NB4 (cell line): ENCODE results near the gene EHBP1L1.

ENCODE experiments used
- DNase-seq: peaks from one replicate; pipeline ENCODE4 v3.0.0; 2010; ENCODE audit warnings: low read depth
- H3K4me3 ChIP-seq: one replicate; pipeline ENCODE4 v1.5.1; 2011; ENCODE audit warnings: mild to moderate bottlenecking, low read depth, low read length, moderate library complexity
- MYC ChIP-seq: IDR thresholded peaks from 2 replicates; pipeline ENCODE4 v1.6.1; 2011; ENCODE audit warnings: low read depth, low read length
- POLR2A ChIP-seq: IDR thresholded peaks from 2 replicates; pipeline ENCODE4 v1.6.1; 2011; ENCODE audit warnings: mild to moderate bottlenecking; ENCODE audit not compliant: insufficient read length; ENCODE audit errors: extremely low read depth
- TF ChIP-seq, protein P1 (sequence below): IDR thresholded peaks from 2 replicates; pipeline ENCODE4 v1.6.1; 2011; ENCODE audit warnings: low read depth, low read length
- TF ChIP-seq, protein P2 (sequence below): IDR thresholded peaks from one replicate; pipeline ENCODE4 v1.5.1; 2012; ENCODE audit warnings: low read depth, low read length

Gene EHBP1L1

DNA sequence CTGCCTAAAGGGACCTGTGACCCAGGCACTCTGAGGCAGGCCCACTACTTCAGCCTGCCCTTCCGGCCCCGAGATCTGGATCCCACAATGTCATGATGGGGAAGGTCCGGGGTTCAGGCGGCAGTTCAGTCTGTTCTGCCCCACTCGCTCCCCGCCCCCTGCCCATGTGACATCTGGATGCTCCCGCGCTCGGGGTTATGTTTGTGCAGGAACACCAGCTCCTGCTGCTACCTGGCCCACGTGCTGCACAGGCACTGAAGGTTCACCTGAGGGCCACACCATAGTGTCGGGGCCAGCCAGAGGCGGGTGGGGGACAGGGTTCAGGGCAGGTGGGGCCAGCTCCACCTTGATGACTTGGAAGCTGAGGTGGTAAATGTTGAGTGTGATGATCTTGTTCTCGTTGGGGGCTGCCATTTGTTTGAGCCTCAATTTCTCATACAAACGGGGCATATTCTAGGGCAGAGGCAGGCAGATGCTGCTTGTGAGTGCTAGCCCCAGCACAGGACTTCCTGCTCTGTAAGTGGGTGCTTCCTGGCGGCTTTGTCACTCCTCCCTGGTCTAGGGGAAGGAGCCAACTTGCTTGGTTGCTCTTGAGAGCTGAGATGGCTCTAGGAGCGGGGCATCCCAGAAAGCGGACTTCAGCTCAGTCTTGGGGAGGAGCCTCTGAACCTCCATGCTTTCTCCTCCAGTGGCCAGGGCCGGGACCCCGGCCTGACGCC, 57.7 kb downstream of the EHBP1L1 start:
- no peak overlapping the region for H3K4me3 ChIP-seq
- TF ChIP-seq MYC, result no peak
- TF ChIP-seq, protein P1, sequence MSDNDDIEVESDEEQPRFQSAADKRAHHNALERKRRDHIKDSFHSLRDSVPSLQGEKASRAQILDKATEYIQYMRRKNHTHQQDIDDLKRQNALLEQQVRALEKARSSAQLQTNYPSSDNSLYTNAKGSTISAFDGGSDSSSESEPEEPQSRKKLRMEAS, result no peak
- no peak for TF ChIP-seq POLR2A
- TF ChIP-seq, protein P2, sequence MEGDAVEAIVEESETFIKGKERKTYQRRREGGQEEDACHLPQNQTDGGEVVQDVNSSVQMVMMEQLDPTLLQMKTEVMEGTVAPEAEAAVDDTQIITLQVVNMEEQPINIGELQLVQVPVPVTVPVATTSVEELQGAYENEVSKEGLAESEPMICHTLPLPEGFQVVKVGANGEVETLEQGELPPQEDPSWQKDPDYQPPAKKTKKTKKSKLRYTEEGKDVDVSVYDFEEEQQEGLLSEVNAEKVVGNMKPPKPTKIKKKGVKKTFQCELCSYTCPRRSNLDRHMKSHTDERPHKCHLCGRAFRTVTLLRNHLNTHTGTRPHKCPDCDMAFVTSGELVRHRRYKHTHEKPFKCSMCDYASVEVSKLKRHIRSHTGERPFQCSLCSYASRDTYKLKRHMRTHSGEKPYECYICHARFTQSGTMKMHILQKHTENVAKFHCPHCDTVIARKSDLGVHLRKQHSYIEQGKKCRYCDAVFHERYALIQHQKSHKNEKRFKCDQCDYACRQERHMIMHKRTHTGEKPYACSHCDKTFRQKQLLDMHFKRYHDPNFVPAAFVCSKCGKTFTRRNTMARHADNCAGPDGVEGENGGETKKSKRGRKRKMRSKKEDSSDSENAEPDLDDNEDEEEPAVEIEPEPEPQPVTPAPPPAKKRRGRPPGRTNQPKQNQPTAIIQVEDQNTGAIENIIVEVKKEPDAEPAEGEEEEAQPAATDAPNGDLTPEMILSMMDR, result no peak

DNA sequence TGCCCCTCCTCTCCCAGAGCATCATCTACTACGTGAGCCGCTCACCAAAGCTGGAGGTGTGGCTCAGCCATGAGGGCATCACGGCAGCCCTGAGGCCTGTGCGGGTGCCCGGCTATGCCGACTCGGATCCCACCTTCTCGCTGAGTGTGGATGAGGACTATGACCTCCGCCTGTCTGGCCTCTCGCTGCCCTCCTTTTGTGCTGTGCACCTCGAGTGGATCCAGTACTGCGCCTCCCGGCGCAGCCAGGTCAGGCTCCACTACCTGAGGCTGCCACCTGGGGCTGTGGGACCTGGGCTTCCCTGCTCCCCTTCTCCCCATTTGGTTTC, 58.2 kb downstream of the EHBP1L1 start:
- no peak for DNase-seq
- H3K4me3 ChIP-seq, result no peak overlapping the region
- TF ChIP-seq POLR2A, result no peak
- TF ChIP-seq, protein P2, result no peak
- no peak for TF ChIP-seq MYC
- TF ChIP-seq, protein P1, result no peak

More for the DNA sequence above, 57.7 kb downstream of the EHBP1L1 start:
- no peak for DNase-seq

DNA sequence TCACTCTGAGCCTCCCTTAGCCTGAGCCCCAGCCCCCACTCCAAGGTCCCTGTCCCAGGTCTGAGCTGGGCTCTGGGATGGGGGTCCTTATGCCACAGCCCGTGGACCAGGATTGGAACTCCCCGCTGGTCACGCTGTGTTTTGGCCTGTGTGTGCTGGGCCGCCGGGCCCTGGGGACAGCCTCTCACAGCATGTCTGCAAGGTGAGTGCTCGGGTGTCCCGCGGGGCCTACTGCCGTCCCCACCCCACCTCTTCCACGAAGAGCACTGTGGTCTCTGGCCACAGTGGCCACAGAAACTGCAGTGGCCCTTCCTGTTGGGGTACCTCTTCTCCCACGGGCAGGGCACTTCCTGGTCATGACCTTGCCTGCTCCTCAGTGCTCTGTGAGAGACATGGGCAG, 58.6 kb downstream of the EHBP1L1 start:
- DNase-seq, result no peak
- TF ChIP-seq MYC, result no peak
- TF ChIP-seq, protein P2, result no peak
- TF ChIP-seq, protein P1, result no peak
- TF ChIP-seq POLR2A, result no peak
- no peak overlapping the region for H3K4me3 ChIP-seq

DNA sequence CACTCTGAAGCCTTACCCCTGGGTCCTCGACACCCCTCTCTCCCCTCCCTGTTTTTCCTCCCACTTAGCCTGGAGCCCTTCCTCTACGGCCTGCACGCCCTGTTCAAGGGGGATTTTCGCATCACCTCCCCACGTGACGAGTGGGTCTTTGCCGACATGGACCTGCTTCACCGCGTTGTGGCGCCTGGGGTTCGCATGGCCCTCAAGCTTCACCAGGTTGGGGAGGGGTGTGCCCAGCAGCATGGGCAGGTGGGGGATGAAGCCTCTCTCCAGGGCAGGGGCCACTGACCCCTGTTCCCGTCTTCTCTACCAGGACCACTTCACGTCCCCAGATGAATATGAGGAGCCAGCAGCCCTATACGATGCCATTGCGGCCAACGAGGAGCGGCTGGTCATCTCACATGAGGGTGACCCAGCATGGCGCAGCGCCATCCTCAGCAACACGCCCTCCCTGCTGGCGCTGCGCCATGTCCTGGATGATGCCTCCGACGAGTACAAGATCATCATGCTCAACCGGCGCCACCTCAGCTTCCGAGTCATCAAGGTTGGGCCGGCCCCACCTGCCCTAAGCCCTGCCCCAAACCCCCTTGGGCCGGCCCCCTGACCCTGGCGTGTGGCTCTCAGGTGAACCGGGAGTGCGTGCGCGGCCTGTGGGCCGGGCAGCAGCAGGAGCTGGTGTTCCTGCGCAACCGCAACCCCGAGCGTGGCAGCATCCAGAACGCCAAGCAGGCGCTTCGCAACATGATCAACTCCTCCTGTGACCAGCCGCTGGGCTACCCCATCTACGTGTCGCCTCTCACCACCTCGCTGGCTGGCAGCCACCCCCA, 59.3 kb downstream of the EHBP1L1 start:
- H3K4me3 ChIP-seq, result no peak overlapping the region
- TF ChIP-seq MYC (no peak), POLR2A (no peak)
- TF ChIP-seq, protein P1, result no peak
- TF ChIP-seq, protein P2, result no peak
- DNase-seq, result no peak

DNA sequence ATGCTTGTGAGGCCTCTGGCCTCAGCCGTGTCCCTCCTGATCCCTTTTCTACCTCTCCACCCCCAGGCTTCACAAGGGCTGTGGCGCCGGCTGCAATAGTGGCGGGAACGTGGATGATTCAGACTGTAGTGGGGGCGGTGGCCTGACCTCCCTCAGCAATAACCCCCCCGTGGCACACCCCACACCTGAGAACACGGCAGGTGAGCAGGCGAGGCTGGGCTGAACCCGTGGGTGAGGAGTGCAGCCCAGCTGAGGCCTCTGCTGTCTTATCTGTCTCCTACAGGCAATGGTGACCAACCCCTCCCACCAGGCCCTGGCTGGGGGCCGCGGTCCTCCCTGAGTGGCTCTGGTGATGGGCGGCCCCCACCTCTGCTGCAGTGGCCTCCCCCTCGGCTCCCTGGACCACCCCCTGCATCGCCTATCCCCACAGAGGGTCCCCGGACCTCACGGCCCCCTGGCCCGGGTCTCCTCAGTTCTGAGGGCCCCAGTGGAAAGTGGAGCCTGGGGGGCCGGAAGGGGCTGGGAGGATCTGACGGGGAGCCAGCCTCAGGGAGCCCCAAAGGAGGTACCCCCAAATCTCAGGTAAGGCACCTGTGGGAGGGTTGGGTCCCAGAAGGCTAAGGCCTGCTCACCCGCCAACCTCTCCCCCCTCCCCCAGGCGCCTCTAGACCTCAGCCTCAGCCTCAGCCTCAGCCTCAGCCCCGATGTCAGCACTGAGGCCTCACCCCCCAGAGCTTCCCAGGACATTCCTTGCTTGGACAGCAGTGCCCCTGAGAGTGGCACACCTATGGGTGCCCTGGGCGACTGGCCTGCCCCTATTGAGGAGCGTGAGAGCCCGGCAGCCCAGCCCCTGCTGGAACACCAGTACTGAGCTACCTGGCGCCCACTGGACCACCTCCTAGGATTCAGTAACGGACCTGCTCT, 60.5 kb downstream of the EHBP1L1 start:
- TF ChIP-seq, protein P2, result no peak
- TF ChIP-seq POLR2A, result no peak
- no peak for TF ChIP-seq MYC
- TF ChIP-seq, protein P1, result no peak
- DNase-seq, result no peak
- H3K4me3 ChIP-seq, result no peak overlapping the region
